Omental fat pad (tissue), 4 donors: Measurements from ENCODE around the gene PLXNC1. TPM values are rescaled to one million over a fixed set of nuclear protein-coding genes. Genes with fewer than 3 reads are reported as not detected.

Experiments
- ATAC-seq: fragments of 150-250 bp; one replicate; pipeline ENCODE4 v1.9.1; 2016; ENCODE audit warnings: mild to moderate bottlenecking, moderate library complexity; ENCODE audit not compliant: low FRiP score
- DNase-seq: peaks from one replicate; pipeline ENCODE4 v3.0.0-alpha.2; 2019; ENCODE audit warnings: low spot score
- total RNA-seq, 4 donors: library from RNA; depleted of rRNA; stranded (reverse); fragments of >200 nt; gene quantifications; one replicate each; pipeline ENCODE4 v1.1.0, GENCODE V29; 2016
- TF ChIP-seq, protein P1 (sequence below), 3 donors: fragments of 450-650 bp; IDR thresholded peaks; one replicate each; pipeline ENCODE4 v1.5.1; 2016 to 2017; ENCODE audit warnings: antibody characterized with exemption in 3 of 3, mild to moderate bottlenecking in 3 of 3, moderate library complexity in 2 of 3

The PLXNC1 gene
- total RNA-seq, 4 donors from 2014 or later = 4.2 to 42.7 (median 8.6) TPM

DNA sequence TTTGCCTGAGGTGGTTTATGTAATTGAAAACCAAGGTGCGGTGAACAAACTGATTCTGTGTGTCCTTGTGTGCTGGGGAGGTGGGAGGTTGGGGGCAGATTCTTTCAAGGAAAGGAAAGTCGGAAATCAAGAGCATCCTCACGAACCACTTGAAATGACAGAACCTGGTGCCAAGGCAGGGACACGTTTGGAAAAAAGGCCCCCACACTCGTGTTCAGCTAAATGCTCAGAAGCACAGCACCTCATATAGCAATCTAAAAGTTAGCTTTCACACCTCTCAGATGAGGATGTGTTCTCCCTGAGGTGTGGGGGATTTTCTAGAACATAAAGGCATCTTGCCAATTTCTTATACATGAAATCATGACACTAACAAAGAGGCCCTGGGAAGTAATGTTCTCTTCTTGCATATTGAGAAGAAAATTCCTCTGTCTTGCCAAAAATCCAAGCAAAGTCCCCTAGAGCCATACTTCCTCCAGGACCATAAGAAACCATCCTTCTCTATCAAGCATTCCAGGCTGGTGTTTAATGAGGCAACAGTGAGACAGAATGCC is 119.6 kb downstream of the PLXNC1 start:
- ATAC-seq (no peak), DNase-seq (no peak)
- TF ChIP-seq, protein P1, sequence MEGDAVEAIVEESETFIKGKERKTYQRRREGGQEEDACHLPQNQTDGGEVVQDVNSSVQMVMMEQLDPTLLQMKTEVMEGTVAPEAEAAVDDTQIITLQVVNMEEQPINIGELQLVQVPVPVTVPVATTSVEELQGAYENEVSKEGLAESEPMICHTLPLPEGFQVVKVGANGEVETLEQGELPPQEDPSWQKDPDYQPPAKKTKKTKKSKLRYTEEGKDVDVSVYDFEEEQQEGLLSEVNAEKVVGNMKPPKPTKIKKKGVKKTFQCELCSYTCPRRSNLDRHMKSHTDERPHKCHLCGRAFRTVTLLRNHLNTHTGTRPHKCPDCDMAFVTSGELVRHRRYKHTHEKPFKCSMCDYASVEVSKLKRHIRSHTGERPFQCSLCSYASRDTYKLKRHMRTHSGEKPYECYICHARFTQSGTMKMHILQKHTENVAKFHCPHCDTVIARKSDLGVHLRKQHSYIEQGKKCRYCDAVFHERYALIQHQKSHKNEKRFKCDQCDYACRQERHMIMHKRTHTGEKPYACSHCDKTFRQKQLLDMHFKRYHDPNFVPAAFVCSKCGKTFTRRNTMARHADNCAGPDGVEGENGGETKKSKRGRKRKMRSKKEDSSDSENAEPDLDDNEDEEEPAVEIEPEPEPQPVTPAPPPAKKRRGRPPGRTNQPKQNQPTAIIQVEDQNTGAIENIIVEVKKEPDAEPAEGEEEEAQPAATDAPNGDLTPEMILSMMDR (IDR thresholded peaks at IDR 0.05) = no peak

DNA sequence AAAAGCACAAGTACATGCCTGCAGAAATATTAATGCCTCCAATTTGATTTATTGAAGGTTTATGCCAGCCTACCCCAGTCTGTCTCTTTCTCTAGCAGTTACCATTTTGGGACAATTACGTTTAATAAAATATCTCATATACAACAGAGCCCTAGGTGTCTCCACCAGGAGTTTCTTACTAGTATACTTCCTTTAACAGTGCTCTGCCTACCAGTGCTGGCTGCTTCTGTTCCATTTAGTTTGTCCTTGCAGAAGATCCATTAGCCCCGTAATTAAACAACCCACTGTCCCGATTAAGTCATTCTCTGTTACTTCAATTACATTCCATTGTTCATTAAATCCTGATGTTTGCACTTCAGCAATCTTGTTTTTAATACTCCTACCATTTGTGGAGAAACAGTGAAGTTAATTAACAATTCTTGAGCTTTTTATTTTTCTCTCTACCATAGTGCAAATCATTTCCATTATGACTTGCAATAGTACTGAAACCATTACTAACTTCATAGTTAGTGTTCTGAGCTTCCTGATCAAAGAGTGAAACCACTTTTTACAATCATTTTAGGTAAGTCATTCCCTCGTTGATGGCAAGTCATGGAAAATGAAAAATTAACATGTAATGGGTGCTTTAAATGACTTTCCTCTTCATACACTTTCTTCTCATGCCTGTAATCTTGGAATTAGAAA is 121.1 kb downstream of the PLXNC1 start:
- no peak for ATAC-seq
- no peak for DNase-seq
- TF ChIP-seq, protein P1 (IDR thresholded peaks at IDR 0.05) = no peak

DNA sequence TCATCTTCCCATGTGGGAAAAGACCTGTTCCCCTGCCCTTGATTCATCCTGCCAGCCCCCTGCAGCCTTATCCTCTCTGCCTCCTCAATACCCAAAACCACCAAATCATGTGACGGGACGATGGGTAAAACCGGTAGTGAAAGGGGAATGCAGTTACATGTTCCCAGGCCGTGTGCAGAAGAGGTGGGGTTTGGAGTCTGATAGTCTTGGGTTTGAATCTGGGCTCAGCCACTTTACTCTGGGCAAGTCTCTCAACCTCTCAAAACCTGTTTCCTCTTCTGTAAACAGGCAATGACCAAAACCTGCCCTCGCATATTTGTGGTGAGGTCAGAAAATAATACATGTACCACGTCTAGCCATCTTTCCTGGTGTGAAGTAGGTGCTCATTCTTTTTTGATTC is 123.0 kb downstream of the PLXNC1 start:
- TF ChIP-seq, protein P1 (IDR thresholded peaks at IDR 0.05) = no peak
- ATAC-seq = no peak
- no peak for DNase-seq

GRCh38 chr12:94272280-94272679 is 123.9 kb downstream of the PLXNC1 start:
- DNase-seq = no peak
- TF ChIP-seq, protein P1 (IDR thresholded peaks at IDR 0.05) = no peak
- ATAC-seq = no peak

DNA sequence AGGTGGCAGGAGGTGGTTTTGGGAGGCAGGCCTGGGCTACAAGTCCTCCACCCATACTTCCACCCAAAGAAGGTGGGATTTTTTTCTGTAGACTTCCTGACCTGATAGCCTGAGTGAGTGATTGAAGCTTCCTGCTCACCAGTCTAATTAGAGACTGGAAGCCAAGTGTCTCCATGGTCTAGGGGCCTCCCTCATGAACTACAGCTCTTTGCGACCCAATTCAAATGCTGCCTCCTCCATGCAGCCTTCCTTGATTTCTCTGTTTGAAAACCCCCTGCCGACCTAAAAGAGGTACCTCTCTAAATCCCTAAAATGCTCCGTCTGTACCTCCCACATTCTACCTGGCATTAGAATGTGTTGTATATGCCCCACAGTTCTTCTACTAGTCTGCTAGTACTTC is 124.9 kb downstream of the PLXNC1 start:
- TF ChIP-seq, protein P1 (IDR thresholded peaks at IDR 0.05) = no peak
- ATAC-seq = no peak
- DNase-seq = no peak

- DNase-seq = no peak
- TF ChIP-seq, protein P1 (IDR thresholded peaks at IDR 0.05) = no peak
- no peak for ATAC-seq
These were observed 128.3 kb downstream of the PLXNC1 start for GRCh38 chr12:94276725-94277124.

DNA sequence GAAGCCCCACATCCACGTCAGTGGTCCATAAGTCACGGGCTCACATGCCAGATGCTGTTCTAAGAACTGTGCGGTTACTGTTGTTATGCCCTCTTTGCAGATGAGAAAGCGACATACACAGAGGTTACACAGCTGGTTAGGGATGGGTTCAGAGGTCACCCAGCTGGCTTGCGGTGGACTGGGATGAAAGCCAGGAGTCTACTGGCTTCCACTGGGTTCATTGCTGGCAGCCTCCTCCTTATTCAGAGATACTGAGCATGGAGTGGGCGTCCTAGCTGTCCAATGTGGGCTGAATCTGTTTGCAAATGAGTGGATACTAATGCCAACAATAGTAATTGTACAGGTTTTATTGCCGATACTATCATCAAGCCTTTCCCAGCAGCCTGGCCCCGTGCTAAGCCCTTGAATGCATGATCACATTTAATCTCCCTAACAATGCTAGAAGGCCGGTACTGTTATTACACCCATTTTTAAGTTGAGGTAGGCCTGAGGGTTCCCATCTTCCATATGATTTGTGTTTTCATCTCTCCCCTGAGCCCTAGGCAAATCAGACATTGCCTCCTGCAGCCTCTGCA is 129.1 kb downstream of the PLXNC1 start:
- ATAC-seq (no peak), DNase-seq (no peak)
- TF ChIP-seq, protein P1 (IDR thresholded peaks at IDR 0.05) = no peak
